PC-9 (cell line): Measurements from ENCODE around the gene VPS13A.

Experiments used
- CTCF ChIP-seq: fragments of 200-600 bp; sonication (generic); conservative IDR thresholded peaks from 2 replicates; pipeline ENCODE4 v1.6.1; 2017; ENCODE audit warnings: mixed run types, antibody characterized with exemption, mild to moderate bottlenecking, moderate library complexity
- EZH2 ChIP-seq: fragments of 200-600 bp; sonication (generic); IDR thresholded peaks from 2 replicates; pipeline ENCODE4 v1.8.0; 2017; ENCODE audit warnings: antibody characterized with exemption, low read depth

- TF ChIP-seq CTCF: no peak
- no peak for TF ChIP-seq EZH2
Measured at GRCh38 chr9:77422969-77423368, 245.6 kb downstream of the VPS13A start.
